K562 (cell line): ENCODE data around the gene ZNF780A. TPM values are rescaled to one million over a fixed set of nuclear protein-coding genes. Genes with fewer than 3 reads are reported as not detected.

Source experiments
- ATAC-seq: fragments of 200-7000 bp; cut with Tn5 transposase; 3 replicates; pipeline ENCODE4 v1.9.1; 2020; ENCODE audit warnings: moderate library complexity
- BruUV-seq: library from RNA; stranded (reverse); fragments of 400-500 nt; replicated peaks from 2 replicates; lab custom pipeline; 2021; lab: Mats Ljungman, UMichigan
- CTCF ChIA-PET: fragments of 300-600 bp; formaldehyde crosslinking; extraction: SDS; loops from one replicate; lab custom pipeline; 2021; ENCODE audit warnings: low intra/inter-chr PET ratio; lab: Yijun Ruan, JAX
- POLR2A ChIA-PET: fragments of 300-600, 350-650 bp; sonication (Branson Sonifier 250); formaldehyde crosslinking; extraction: SDS; loops from one replicate; lab custom pipeline; 2021; ENCODE audit warnings: antibody characterized with exemption, inconsistent platforms; lab: Yijun Ruan, JAX
- DNase-seq, 4 experiments: peaks; one replicate each; pipeline versions ENCODE4 v3.0.0 to v3.0.0-alpha.2; 2011 to 2018; ENCODE audit warnings: low spot score in 3 of 4, mixed read lengths in 3 of 4; ENCODE audit errors: extremely low read depth in 1 of 4
- FAIRE-seq: peaks from 2 replicates; lab custom pipeline; 2011; peaks lifted over from hg19 to GRCh38; lab: Jason Lieb, UNC
- H2AFZ ChIP-seq: 2 replicates; pipeline ENCODE4 v1.6.0; 2011; ENCODE audit warnings: low read depth, low read length, control low read depth, inconsistent platforms
- H3K27ac ChIP-seq: fragments of 200-600 bp; 3 replicates; pipeline ENCODE4 v1.8.0; 2011; ENCODE audit warnings: low read depth, mild to moderate bottlenecking, control low read depth, inconsistent platforms, low read length, moderate library complexity, mixed read lengths; ENCODE audit errors: extremely low read depth
- H3K27me3 ChIP-seq, 2 experiments: fragments of 300-600 bp in 1 of 2; 2 replicates in 1 of 2; 3 replicates in 1 of 2; pipeline versions ENCODE4 v1.6.0 to v1.8.0; 2011; ENCODE audit warnings: inconsistent platforms in 2 of 2, low read length in 2 of 2, mild to moderate bottlenecking in 1 of 2, mixed read lengths in 1 of 2, moderate library complexity in 1 of 2; ENCODE audit not compliant: control insufficient read depth in 2 of 2, insufficient read depth in 2 of 2
- H3K36me3 ChIP-seq: fragments of 300-600 bp; 3 replicates; pipeline ENCODE4 v1.8.0; 2011; ENCODE audit warnings: mild to moderate bottlenecking, low read length, inconsistent platforms; ENCODE audit not compliant: control insufficient read depth, insufficient read depth
- H3K4me1 ChIP-seq, 2 experiments: fragments of 200-600 bp in 1 of 2; replicated peaks in 1 of 2; 2 replicates in 1 of 2; 3 replicates in 1 of 2; pipeline versions ENCODE4 v1.5.1 to v1.8.0; 2011; ENCODE audit warnings: inconsistent platforms in 2 of 2, low read length in 2 of 2, mild to moderate bottlenecking in 1 of 2, mixed read lengths in 1 of 2, moderate library complexity in 1 of 2; ENCODE audit not compliant: control insufficient read depth in 2 of 2, insufficient read depth in 2 of 2
- H3K4me2 ChIP-seq: 2 replicates; pipeline ENCODE4 v1.6.1; 2011; ENCODE audit warnings: low read length, control low read depth, inconsistent platforms, mixed read lengths; ENCODE audit not compliant: insufficient read depth
- H3K4me3 ChIP-seq: fragments of 200-600 bp; sonication (generic), shearing (Covaris generic); 2 replicates; pipeline ENCODE4 v1.5.1; 2016; ENCODE audit warnings: control low read depth, inconsistent platforms
- H3K79me2 ChIP-seq: fragments of 200-600 bp; 3 replicates; pipeline ENCODE4 v1.8.0; 2011; ENCODE audit warnings: low read length, inconsistent platforms; ENCODE audit not compliant: control insufficient read depth, insufficient read depth
- H3K9ac ChIP-seq, 2 experiments: 2 replicates each; pipeline versions ENCODE4 v1.6.0 to v1.6.1; 2011; ENCODE audit warnings: low read depth in 2 of 2, low read length in 2 of 2, control low read depth in 1 of 2, inconsistent platforms in 1 of 2, mild to moderate bottlenecking in 1 of 2, mixed read lengths in 1 of 2; ENCODE audit not compliant: insufficient read depth in 1 of 2
- H3K9me1 ChIP-seq: one replicate; pipeline ENCODE4 v1.6.0; 2011; ENCODE audit warnings: inconsistent platforms, mild to moderate bottlenecking, low read length, moderate library complexity; ENCODE audit not compliant: control insufficient read depth, insufficient read depth
- H3K9me3 ChIP-seq: replicated peaks from 2 replicates; pipeline ENCODE4 v1.5.1; 2011; ENCODE audit warnings: low read depth, low read length, inconsistent platforms; ENCODE audit not compliant: control insufficient read depth, insufficient read depth
- H4K20me1 ChIP-seq: replicated peaks from 2 replicates; pipeline ENCODE4 v1.6.1; 2011; ENCODE audit warnings: low read length, inconsistent platforms, mixed read lengths; ENCODE audit not compliant: control insufficient read depth, insufficient read depth
- NBN ChIP-seq: fragments of 450-650 bp; IDR thresholded peaks from 2 replicates; pipeline ENCODE4 v1.6.1; 2016; ENCODE audit warnings: low read depth, mild to moderate bottlenecking
- PHB2 ChIP-seq: fragments of 450-650 bp; IDR thresholded peaks from 2 replicates; pipeline ENCODE4 v1.6.1; 2017; ENCODE audit warnings: low read depth
- POLR2A ChIP-seq: fragments of 450-650 bp; conservative IDR thresholded peaks from 2 replicates; pipeline ENCODE4 v1.6.1; 2016
- SIN3A ChIP-seq, 2 experiments: fragments of 150-350 bp in 1 of 2; IDR thresholded peaks; 2 replicates each; pipeline ENCODE4 v1.6.1; 2011 to 2016; ENCODE audit warnings: borderline replicate concordance in 2 of 2, low read depth in 2 of 2, low read length in 2 of 2, mild to moderate bottlenecking in 2 of 2, moderate library complexity in 2 of 2; ENCODE audit not compliant: control insufficient read depth in 1 of 2
- WGBS: fragments of 100-300 bp; shearing (Covaris generic); methylation state at CpG from one replicate; pipeline ENCODE4 v1.1.6; 2016; ENCODE audit warnings: low coverage, mixed read lengths; ENCODE audit not compliant: insufficient coverage; ENCODE audit errors: missing lambda C conversion rate; 5-methylcytosine and 5-hydroxymethylcytosine counted together
- in situ Hi-C: fragments of 300-500 bp; cut with MboI; formaldehyde crosslinking; loops from 4 replicates; pipeline ENCODE4 v1.15.0; 2018; ENCODE audit warnings: inconsistent platforms, mixed read lengths
- intact Hi-C: fragments of 100-400 bp; cut with micrococcal nuclease; formaldehyde crosslinking; loops from 2 replicates; pipeline ENCODE4 v1.14.2; 2022
- polyA plus RNA-seq, 8 experiments: library from polyadenylated mRNA; depleted of rRNA in 4 of 8; stranded (reverse) in 5 of 8; unstranded in 3 of 8; fragments of >200 nt; fragmentation: Nextera tagmentation in 2 of 8; fragmentation: Illumina TruSeq in 1 of 8; extraction: Ambion mirVana in 2 of 8; extraction: Trizol in 1 of 8; gene quantifications; 2 replicates each; pipeline versions ENCODE4 v1.2.1 to v1.2.3, GENCODE V29; 2011 to 2014; ENCODE audit warnings: inconsistent platforms in 1 of 8, missing spikeins in 1 of 8
- total RNA-seq, 7 experiments: library from RNA; depleted of rRNA in 6 of 7; stranded (reverse); fragments of >200 nt in 6 of 7; fragmentation: Illumina TruSeq in 2 of 7; extraction: Trizol in 2 of 7; gene quantifications; 2 replicates each; pipeline versions ENCODE4 v1.2.1 to v1.2.3, GENCODE V29; 2011 to 2021; ENCODE audit warnings: low replicate concordance in 1 of 7
- TF ChIP-seq, protein P1 (sequence below): fragments of 200-600 bp; sonication (generic); IDR thresholded peaks from one replicate; pipeline ENCODE4 v1.6.1; 2012; ENCODE audit warnings: mild to moderate bottlenecking, low read depth, low read length, inconsistent platforms
- TF ChIP-seq, protein P2 (sequence below): IDR thresholded peaks from 2 replicates; pipeline ENCODE4 v1.6.1; 2016; ENCODE audit warnings: missing genetic modification characterization, missing compliant biosample characterization
- TF ChIP-seq, protein P3 (sequence below): IDR thresholded peaks from 2 replicates; pipeline ENCODE4 v1.6.1; 2011; ENCODE audit not compliant: insufficient read length; ENCODE audit errors: extremely low read depth
- TF ChIP-seq, protein P4 (sequence below): fragments of 250-450 bp; sonication (Bioruptor Pico); IDR thresholded peaks from 2 replicates; pipeline ENCODE4 v1.4.0; 2020

ZNF780A gene
- total and polyA plus RNA-seq, 9 of the 15 experiments (the other 6 are each of a cell fraction or from before 2014, with no cell fraction given), result 11.7 to 36.1 (median 25.8) TPM

DNA sequence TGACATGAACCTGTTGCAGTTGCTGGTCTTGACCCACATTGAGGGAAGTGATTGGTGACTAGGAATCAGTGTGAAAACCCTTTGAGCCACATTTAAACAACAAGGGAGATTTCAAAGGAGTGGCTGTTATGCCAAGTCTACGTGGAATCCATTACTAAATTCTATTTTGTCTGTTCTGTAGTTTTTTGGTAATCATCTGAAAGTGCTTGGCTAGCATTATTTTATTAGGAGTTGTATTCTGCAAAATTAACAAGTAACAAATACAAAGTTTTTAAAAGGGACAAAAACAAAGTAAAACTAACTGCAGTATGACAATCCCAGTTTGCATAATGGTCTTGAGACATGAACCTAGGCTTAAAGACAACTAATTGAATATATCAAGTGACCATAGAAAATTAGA, 14.0 kb upstream of the ZNF780A start:
- Histone ChIP-seq H3K9me1 (no peaks in the 10 kb centered on the region), H3K4me1 (no peaks in the 10 kb centered on the region), H3K27ac (no peak overlapping the region), H3K4me2 (no peak overlapping the region), H3K9ac (no peak overlapping the region), H3K9me3 (no peaks in the 10 kb centered on the region), H4K20me1 (no peaks in the 10 kb centered on the region), H2AFZ (no peak overlapping the region), H3K27me3 (peaks cover 0 to 2% of the 10 kb centered on the region in 2 experiments; a peak in 1 of 5 replicates), H3K4me3 (no peak overlapping the region), H3K36me3 (no peaks in the 10 kb centered on the region), H3K79me2 (no peaks in the 10 kb centered on the region)
- CTCF ChIA-PET, result no interaction called here
- in situ Hi-C loops (no loop called here), intact Hi-C loops (no loop called here)
- FAIRE-seq (no peak), ATAC-seq (no peak), DNase-seq (no peak)
- POLR2A ChIA-PET, result no interaction called here
- 0% methylated on average over 1 of the region's 1 CpG for WGBS
- BruUV-seq, result no TSS peak
- TF ChIP-seq PHB2 (no peak), SIN3A (IDR thresholded peaks at IDR 0.05; ENCODE audit: borderline replicate concordance in 2 of 2, control insufficient read depth in 1 of 2, low read depth in 2 of 2, low read length in 2 of 2) (no peak), NBN (no peak), POLR2A (no peak)
- TF ChIP-seq, protein P1, sequence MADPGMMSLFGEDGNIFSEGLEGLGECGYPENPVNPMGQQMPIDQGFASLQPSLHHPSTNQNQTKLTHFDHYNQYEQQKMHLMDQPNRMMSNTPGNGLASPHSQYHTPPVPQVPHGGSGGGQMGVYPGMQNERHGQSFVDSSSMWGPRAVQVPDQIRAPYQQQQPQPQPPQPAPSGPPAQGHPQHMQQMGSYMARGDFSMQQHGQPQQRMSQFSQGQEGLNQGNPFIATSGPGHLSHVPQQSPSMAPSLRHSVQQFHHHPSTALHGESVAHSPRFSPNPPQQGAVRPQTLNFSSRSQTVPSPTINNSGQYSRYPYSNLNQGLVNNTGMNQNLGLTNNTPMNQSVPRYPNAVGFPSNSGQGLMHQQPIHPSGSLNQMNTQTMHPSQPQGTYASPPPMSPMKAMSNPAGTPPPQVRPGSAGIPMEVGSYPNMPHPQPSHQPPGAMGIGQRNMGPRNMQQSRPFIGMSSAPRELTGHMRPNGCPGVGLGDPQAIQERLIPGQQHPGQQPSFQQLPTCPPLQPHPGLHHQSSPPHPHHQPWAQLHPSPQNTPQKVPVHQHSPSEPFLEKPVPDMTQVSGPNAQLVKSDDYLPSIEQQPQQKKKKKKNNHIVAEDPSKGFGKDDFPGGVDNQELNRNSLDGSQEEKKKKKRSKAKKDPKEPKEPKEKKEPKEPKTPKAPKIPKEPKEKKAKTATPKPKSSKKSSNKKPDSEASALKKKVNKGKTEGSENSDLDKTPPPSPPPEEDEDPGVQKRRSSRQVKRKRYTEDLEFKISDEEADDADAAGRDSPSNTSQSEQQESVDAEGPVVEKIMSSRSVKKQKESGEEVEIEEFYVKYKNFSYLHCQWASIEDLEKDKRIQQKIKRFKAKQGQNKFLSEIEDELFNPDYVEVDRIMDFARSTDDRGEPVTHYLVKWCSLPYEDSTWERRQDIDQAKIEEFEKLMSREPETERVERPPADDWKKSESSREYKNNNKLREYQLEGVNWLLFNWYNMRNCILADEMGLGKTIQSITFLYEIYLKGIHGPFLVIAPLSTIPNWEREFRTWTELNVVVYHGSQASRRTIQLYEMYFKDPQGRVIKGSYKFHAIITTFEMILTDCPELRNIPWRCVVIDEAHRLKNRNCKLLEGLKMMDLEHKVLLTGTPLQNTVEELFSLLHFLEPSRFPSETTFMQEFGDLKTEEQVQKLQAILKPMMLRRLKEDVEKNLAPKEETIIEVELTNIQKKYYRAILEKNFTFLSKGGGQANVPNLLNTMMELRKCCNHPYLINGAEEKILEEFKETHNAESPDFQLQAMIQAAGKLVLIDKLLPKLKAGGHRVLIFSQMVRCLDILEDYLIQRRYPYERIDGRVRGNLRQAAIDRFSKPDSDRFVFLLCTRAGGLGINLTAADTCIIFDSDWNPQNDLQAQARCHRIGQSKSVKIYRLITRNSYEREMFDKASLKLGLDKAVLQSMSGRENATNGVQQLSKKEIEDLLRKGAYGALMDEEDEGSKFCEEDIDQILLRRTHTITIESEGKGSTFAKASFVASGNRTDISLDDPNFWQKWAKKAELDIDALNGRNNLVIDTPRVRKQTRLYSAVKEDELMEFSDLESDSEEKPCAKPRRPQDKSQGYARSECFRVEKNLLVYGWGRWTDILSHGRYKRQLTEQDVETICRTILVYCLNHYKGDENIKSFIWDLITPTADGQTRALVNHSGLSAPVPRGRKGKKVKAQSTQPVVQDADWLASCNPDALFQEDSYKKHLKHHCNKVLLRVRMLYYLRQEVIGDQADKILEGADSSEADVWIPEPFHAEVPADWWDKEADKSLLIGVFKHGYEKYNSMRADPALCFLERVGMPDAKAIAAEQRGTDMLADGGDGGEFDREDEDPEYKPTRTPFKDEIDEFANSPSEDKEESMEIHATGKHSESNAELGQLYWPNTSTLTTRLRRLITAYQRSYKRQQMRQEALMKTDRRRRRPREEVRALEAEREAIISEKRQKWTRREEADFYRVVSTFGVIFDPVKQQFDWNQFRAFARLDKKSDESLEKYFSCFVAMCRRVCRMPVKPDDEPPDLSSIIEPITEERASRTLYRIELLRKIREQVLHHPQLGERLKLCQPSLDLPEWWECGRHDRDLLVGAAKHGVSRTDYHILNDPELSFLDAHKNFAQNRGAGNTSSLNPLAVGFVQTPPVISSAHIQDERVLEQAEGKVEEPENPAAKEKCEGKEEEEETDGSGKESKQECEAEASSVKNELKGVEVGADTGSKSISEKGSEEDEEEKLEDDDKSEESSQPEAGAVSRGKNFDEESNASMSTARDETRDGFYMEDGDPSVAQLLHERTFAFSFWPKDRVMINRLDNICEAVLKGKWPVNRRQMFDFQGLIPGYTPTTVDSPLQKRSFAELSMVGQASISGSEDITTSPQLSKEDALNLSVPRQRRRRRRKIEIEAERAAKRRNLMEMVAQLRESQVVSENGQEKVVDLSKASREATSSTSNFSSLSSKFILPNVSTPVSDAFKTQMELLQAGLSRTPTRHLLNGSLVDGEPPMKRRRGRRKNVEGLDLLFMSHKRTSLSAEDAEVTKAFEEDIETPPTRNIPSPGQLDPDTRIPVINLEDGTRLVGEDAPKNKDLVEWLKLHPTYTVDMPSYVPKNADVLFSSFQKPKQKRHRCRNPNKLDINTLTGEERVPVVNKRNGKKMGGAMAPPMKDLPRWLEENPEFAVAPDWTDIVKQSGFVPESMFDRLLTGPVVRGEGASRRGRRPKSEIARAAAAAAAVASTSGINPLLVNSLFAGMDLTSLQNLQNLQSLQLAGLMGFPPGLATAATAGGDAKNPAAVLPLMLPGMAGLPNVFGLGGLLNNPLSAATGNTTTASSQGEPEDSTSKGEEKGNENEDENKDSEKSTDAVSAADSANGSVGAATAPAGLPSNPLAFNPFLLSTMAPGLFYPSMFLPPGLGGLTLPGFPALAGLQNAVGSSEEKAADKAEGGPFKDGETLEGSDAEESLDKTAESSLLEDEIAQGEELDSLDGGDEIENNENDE, result no peak
- TF ChIP-seq, protein P2, sequence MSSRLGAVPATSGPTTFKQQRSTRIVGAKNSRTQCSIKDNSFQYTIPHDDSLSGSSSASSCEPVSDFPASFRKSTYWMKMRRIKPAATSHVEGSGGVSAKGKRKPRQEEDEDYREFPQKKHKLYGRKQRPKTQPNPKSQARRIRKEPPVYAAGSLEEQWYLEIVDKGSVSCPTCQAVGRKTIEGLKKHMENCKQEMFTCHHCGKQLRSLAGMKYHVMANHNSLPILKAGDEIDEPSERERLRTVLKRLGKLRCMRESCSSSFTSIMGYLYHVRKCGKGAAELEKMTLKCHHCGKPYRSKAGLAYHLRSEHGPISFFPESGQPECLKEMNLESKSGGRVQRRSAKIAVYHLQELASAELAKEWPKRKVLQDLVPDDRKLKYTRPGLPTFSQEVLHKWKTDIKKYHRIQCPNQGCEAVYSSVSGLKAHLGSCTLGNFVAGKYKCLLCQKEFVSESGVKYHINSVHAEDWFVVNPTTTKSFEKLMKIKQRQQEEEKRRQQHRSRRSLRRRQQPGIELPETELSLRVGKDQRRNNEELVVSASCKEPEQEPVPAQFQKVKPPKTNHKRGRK (tag), result no peak
- TF ChIP-seq, protein P3, sequence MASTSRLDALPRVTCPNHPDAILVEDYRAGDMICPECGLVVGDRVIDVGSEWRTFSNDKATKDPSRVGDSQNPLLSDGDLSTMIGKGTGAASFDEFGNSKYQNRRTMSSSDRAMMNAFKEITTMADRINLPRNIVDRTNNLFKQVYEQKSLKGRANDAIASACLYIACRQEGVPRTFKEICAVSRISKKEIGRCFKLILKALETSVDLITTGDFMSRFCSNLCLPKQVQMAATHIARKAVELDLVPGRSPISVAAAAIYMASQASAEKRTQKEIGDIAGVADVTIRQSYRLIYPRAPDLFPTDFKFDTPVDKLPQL, result no peak
- TF ChIP-seq, protein P4, sequence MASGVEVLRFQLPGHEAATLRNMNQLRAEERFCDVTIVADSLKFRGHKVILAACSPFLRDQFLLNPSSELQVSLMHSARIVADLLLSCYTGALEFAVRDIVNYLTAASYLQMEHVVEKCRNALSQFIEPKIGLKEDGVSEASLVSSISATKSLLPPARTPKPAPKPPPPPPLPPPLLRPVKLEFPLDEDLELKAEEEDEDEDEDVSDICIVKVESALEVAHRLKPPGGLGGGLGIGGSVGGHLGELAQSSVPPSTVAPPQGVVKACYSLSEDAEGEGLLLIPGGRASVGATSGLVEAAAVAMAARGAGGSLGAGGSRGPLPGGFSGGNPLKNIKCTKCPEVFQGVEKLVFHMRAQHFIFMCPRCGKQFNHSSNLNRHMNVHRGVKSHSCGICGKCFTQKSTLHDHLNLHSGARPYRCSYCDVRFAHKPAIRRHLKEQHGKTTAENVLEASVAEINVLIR (CRISPR knock-in tag), result no peak
